NCI-H2227 (cell line): ENCODE results near the gene IGSF9B.
"Not testable (repeated sequence)": the region's sequence is repeated elsewhere in the genome, so short reads cannot be mapped to it uniquely, and the experiment has no call there.

ENCODE experiments used
- DNase-seq: peaks from one replicate; lab custom pipeline; 2025; ENCODE audit not compliant: unreplicated experiment; lab: John Stamatoyannopoulos, UW

The IGSF9B gene

GRCh38 chr11:133956650-133957633 is at the start of gene IGSF9B:
IGSF9B (minus strand) TSS chr11:133956968; CDS start chr11:133956754, 214 bp downstream.
- DNase-seq, result peak; percentile 90

- DNase-seq, result no peak
These were observed 47.9 kb upstream of the IGSF9B start for GRCh38 chr11:134004496-134005172.

GRCh38 chr11:134003792-134004495 is 47.2 kb upstream of the IGSF9B start:
- no peak for DNase-seq

GRCh38 chr11:134002819-134003218 is 46.1 kb upstream of the IGSF9B start:
- not testable (repeated sequence) for DNase-seq

- DNase-seq, result not testable (repeated sequence)
These were observed 45.6 kb upstream of the IGSF9B start for GRCh38 chr11:134002338-134002737.

- no peak for DNase-seq
These were observed 44.8 kb upstream of the IGSF9B start for GRCh38 chr11:134001596-134001995.

GRCh38 chr11:134001088-134001487 is 44.3 kb upstream of the IGSF9B start:
- DNase-seq, result no peak

- DNase-seq, result no peak
These were observed 42.6 kb upstream of the IGSF9B start for GRCh38 chr11:133999355-133999754.

GRCh38 chr11:133997554-133997953 is 40.8 kb upstream of the IGSF9B start:
- no peak for DNase-seq

GRCh38 chr11:133996671-133997070 is 39.9 kb upstream of the IGSF9B start:
- no peak for DNase-seq

- DNase-seq, result no peak
These were observed 38.3 kb upstream of the IGSF9B start for GRCh38 chr11:133995066-133995465.

- peak; percentile 51 for DNase-seq
These were observed 37.2 kb upstream of the IGSF9B start for GRCh38 chr11:133993921-133994320.

GRCh38 chr11:133993107-133993506 is 36.3 kb upstream of the IGSF9B start:
- no peak for DNase-seq

GRCh38 chr11:133992121-133992520 is 35.4 kb upstream of the IGSF9B start:
- no peak for DNase-seq

- no peak for DNase-seq
These were observed 34.3 kb upstream of the IGSF9B start for GRCh38 chr11:133991101-133991500.

GRCh38 chr11:133990501-133990900 is 33.7 kb upstream of the IGSF9B start:
- DNase-seq, result no peak

GRCh38 chr11:133988686-133989410 is 32.1 kb upstream of the IGSF9B start:
- no peak for DNase-seq

GRCh38 chr11:133987171-133987570 is 30.4 kb upstream of the IGSF9B start:
- DNase-seq, result no peak

- DNase-seq, result peak; percentile 40
These were observed 29.5 kb upstream of the IGSF9B start for GRCh38 chr11:133985981-133986944.

- no peak for DNase-seq
These were observed 28.1 kb upstream of the IGSF9B start for GRCh38 chr11:133984828-133985227.
